D721Med (cell line): ENCODE measurements around the gene TNS2.
A peak's percentile ranks its signal among the peaks of the same experiment; 100 is the strongest.

Source experiments
- DNase-seq: peaks from one replicate; pipeline ENCODE4 v3.0.0; 2011; ENCODE audit warnings: low spot score; ENCODE audit not compliant: insufficient read length
- FAIRE-seq: peaks from 2 replicates; lab custom pipeline; 2011; peaks lifted over from hg19 to GRCh38; lab: Jason Lieb, UNC
- CTCF ChIP-seq: IDR thresholded peaks from 2 replicates; pipeline ENCODE4 v1.5.1; 2012; ENCODE audit warnings: mild to moderate bottlenecking, control low read depth; ENCODE audit not compliant: insufficient read depth; ENCODE audit errors: missing control alignments

Gene TNS2

GRCh38 chr12:53100466-53101151 is 50.7 kb downstream of the TNS2 start:
- DNase-seq (peak; percentile 3), FAIRE-seq (no peak)

GRCh38 chr12:53101266-53101665 is 51.4 kb downstream of the TNS2 start:
- no peak for TF ChIP-seq CTCF
- FAIRE-seq (no peak), DNase-seq (peak; percentile 8)

More at GRCh38 chr12:53100466-53101151, 50.7 kb downstream of the TNS2 start:
- TF ChIP-seq CTCF, result no peak

GRCh38 chr12:53101931-53102781 is 52.3 kb downstream of the TNS2 start:
- no peak for TF ChIP-seq CTCF
- FAIRE-seq (no peak), DNase-seq (peak; percentile 56)

- FAIRE-seq (no peak), DNase-seq (peak; percentile 15)
- no peak for TF ChIP-seq CTCF
Measured at GRCh38 chr12:53102883-53103807, 53.3 kb downstream of the TNS2 start, which contains the start of gene SOAT2. Gene SOAT2, plus strand, starts transcription at chr12:53103486. Its CDS starts 92 bp downstream, at chr12:53103578.

GRCh38 chr12:53103860-53104305 is 54.0 kb downstream of the TNS2 start:
- no peak for FAIRE-seq

More at GRCh38 chr12:53103860-53104305, 54.0 kb downstream of the TNS2 start:
- TF ChIP-seq CTCF, result no peak
- peak; percentile 6 for DNase-seq
